DMS114 treated with DMSO at 0.1 percent for 48 hours (cell line): ENCODE data around the gene BCL6.

Experiments
- DNase-seq: peaks from one replicate; lab custom pipeline; 2025; ENCODE audit not compliant: unreplicated experiment; lab: John Stamatoyannopoulos, UW

Gene BCL6

GRCh38 chr3:187739094-187739560, 6.1 kb downstream of the BCL6 start:
- DNase-seq, result no peak

DNA sequence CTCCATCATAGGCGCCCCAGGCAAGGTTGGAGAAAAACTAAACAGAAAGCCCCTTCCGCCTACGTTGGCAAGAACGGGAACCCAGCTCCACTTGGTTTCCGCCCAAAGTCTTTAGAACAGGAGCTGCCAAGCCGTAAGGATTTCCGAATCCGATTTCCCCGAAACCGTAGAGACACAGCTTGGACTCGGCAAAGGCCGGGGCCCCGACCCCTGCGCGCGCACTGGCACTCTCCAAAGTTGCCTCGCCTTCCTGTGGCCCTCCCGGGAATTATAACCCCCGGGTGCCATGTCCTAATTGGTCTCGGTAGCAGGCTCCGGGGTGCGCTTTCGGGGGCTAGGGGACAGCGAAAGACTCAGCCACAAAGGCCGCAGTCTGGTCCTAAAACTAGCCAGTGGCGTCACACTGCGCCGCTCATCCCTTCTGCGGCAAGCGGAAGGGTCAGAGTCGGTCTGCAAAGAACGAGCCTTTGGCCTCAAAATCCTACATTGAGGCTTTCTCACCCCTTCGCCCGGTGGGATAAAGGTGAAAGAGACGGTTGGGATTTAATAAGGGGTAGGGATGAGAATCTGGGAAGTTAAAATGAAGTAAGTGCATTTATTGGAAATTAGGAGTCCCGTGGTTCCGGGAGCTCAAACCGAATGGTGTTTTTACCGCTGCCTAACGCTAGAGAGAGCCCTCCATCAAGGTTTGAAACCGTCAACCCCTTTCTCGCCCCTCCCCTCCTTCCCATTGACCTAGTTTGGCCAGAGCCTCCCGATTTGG, 6.8 kb downstream of the BCL6 start:
- DNase-seq, result peak; percentile 84

DNA sequence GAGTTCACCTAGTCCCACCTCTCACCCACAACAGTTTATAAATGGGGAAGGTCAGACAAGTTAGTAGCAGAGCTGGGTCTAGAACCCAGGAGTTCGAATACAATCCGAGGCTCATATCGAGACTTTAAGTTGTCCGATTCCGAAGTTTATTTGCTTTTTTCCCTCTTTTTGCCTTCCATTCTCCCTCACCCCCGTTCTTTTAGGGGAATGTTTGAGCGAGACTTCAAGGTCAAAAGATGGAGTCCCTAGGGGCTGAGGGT, 7.3 kb downstream of the BCL6 start:
- no peak for DNase-seq

- peak; percentile 25 for DNase-seq
Observed at GRCh38 chr3:187737368-187738070, 7.7 kb downstream of the BCL6 start.

GRCh38 chr3:187737006-187737367, 8.3 kb downstream of the BCL6 start:
- no peak for DNase-seq

- no peak for DNase-seq
Observed at GRCh38 chr3:187736418-187736871, 8.8 kb downstream of the BCL6 start.

- DNase-seq, result no peak
Observed at GRCh38 chr3:187735837-187736236, 9.4 kb downstream of the BCL6 start.

DNA sequence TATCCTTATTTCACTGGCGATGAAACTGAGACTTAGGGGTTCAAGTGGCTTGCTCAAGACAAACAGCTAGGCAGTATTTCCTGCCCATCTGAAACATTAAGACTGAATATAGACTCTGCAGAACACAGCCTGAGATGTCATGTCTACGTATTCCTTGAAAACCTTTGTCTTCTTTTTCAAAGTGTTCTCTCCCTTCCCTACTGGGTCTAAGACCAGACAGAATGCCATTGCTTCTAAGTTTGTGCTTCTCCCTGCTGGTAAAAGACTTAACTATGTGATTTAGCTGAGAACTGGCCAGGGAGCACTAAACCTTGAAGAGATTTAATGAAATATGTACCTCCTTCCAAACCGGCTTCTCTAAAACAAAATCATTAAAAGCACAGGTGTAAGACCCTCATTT, 9.9 kb downstream of the BCL6 start:
- no peak for DNase-seq

GRCh38 chr3:187734841-187735240, 10.4 kb downstream of the BCL6 start:
- DNase-seq, result no peak

GRCh38 chr3:187733371-187733770, 11.9 kb downstream of the BCL6 start:
- DNase-seq, result no peak

GRCh38 chr3:187729598-187729997, 15.7 kb downstream of the BCL6 start:
- DNase-seq, result no peak

- DNase-seq, result no peak
Observed at GRCh38 chr3:187728940-187729583, 16.2 kb downstream of the BCL6 start.

DNA sequence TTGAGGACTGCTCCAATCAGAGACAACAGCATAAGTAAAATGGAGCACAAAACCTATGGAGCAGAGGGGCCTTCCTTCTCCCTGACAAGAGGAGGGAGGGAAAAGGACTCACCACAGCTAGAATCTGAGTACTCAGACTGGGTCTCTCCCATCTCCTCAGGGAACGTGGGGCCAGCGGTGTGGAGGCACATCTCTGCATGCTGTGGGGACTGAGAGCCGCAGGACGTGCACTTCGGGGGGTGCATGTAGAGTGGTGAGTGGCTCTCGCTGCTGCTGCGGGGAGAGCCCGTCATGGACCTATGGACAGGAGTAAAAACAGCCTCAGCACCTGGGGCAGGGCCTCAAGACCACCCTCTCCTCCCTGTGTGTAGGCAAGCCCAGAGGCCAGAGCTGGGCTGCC, 17.0 kb downstream of the BCL6 start:
- DNase-seq, result no peak

GRCh38 chr3:187726564-187726963, 18.7 kb downstream of the BCL6 start:
- no peak for DNase-seq

DNA sequence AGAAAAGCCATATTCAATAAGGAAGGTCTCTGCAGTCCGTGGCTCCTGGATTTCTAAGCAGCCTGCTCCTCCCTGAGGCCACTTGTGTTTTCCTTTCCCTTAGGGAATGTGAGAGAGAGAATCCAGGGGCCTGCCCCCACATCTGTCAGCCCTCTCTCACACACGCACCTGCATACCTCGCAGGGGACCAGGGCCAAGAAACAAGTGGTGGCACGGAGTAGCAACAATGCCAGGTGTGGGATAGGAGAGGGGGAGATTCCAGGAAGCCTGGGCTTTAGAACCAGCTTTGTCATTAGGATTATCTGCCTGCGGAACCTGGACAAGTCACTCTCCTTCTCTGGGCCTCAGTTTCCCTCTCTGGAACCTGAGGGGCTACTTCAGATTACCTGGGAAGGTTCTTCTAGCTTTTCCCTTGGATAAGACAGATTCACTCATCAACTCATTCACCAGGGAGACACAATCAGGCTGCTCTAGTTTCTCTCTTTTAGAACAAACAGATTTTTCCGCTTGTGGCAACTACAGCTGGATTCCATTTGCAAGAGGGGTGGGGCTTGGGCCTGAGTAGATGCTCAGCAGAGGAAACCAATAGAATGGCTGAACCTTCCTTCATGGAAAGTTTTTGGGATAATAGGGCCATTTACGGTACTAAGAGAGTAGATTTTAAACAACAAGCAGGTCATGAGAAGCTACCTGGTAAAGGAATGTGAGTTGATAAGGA, 19.5 kb downstream of the BCL6 start:
- no peak for DNase-seq

DNA sequence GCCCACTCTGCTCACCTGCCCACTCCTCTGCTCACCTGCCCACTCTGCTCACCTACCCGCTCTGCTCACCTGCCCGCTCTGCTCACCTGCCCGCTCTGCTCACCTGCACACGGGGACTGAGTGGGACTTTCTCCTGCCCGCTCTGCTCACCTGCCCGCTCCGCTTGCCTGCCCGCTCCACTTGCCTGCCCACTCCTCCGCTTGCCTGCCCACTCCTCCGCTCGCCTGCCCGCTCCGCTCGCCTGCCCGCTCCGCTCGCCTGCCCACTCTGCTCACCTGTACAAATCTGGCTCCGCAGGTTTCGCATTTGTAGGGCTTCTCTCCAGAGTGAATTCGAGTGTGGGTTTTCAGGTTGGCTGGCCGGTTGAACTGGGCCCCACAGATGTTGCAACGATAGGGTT, 20.0 kb downstream of the BCL6 start:
- DNase-seq, result no peak

DNA sequence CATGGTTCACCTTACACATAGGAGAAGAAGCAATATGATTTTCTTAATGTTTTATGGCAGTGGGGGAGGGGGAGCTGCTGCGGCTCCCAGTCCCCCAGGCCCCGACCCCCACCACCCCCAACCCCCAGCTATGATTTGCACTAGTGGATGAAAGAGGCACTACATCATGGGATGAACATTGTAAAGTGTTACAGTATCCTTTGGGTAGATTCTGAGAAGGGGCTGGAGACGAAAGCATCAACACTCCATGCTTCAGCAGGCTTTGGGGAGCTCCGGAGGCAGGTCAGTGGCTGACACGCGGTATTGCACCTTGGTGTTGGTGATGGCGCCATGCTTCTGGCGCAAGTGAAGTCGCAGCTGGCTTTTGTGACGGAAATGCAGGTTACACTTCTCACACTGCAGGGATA, 23.1 kb downstream of the BCL6 start:
- DNase-seq, result no peak

- no peak for DNase-seq
Observed at GRCh38 chr3:187721055-187721454, 24.2 kb downstream of the BCL6 start.

- DNase-seq, result no peak
Observed at GRCh38 chr3:187720337-187720670, 25.0 kb downstream of the BCL6 start.

- DNase-seq, result no peak
Observed at GRCh38 chr3:187719628-187720336, 25.5 kb downstream of the BCL6 start.

DNA sequence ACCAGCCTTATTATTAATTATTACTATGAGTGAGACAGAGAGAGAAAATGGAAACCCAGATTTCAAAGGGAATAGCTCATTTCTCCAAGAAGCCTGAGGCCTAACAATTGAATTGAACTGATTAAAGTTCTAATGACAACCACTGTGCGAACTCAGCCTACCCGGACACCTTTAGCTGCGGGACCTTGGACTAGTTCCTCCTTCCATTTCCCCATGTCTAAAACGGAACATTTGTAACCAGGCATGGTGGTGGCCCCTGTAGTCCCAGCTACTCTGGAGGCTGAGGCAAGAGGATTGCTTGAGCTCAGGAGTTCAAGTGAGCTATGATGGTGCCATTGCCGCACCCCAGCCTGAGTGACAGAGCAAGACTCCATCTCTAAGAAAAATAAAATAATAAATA, 26.5 kb downstream of the BCL6 start:
- DNase-seq, result no peak
